DOHH2 (cell line): ENCODE data around the gene TET1.

ENCODE experiments used
- H3F3A ChIP-seq: fragments of 200-600 bp; sonication (generic), shearing (Covaris generic); 2 replicates; pipeline ENCODE4 v1.6.0; 2016; ENCODE audit warnings: antibody characterized with exemption, mild to moderate bottlenecking; ENCODE audit not compliant: control insufficient read depth, insufficient read depth
- H3K27ac ChIP-seq: fragments of 200-600 bp; sonication (generic); 2 replicates; pipeline ENCODE4 v1.5.1; 2014; ENCODE audit warnings: low read depth, mild to moderate bottlenecking, low read length, moderate library complexity
- H3K27me3 ChIP-seq: fragments of 200-600 bp; sonication (generic); 2 replicates; pipeline ENCODE4 v1.6.1; 2014; ENCODE audit warnings: mild to moderate bottlenecking, low read length, mixed read lengths; ENCODE audit not compliant: control insufficient read depth
- H3K36me3 ChIP-seq: fragments of 200-600 bp; sonication (generic); 2 replicates; pipeline ENCODE4 v1.6.1; 2014; ENCODE audit warnings: mild to moderate bottlenecking, low read length, moderate library complexity, mixed read lengths; ENCODE audit not compliant: control insufficient read depth
- H3K4me1 ChIP-seq: fragments of 200-600 bp; sonication (generic); 2 replicates; pipeline ENCODE4 v1.6.1; 2014; ENCODE audit warnings: mild to moderate bottlenecking, low read length, mixed read lengths; ENCODE audit not compliant: control insufficient read depth
- H3K4me2 ChIP-seq: fragments of 200-600 bp; sonication (generic); 2 replicates; pipeline ENCODE4 v1.6.0; 2014; ENCODE audit warnings: mild to moderate bottlenecking, low read length, moderate library complexity
- H3K4me3 ChIP-seq: fragments of 200-600 bp; sonication (generic); 2 replicates; pipeline ENCODE4 v1.5.1; 2014; ENCODE audit warnings: mild to moderate bottlenecking, low read length, mixed read lengths
- H3K79me2 ChIP-seq: fragments of 200-600 bp; sonication (generic); 2 replicates; pipeline ENCODE4 v1.6.1; 2014; ENCODE audit warnings: mild to moderate bottlenecking, low read length, mixed read lengths; ENCODE audit not compliant: control insufficient read depth
- H3K9me2 ChIP-seq: fragments of 200-600 bp; sonication (generic); replicated peaks from 2 replicates; pipeline ENCODE4 v1.6.1; 2014; ENCODE audit warnings: mild to moderate bottlenecking, low read length, mixed read lengths; ENCODE audit not compliant: control insufficient read depth
- H3K9me3 ChIP-seq: fragments of 200-600 bp; sonication (generic); 2 replicates; pipeline ENCODE4 v1.6.1; 2014; ENCODE audit warnings: antibody characterized with exemption, low read length, mixed read lengths; ENCODE audit not compliant: control insufficient read depth, insufficient read depth
- H4K20me1 ChIP-seq: fragments of 200-600 bp; sonication (generic); 2 replicates; pipeline ENCODE4 v1.6.0; 2014; ENCODE audit warnings: low read depth, mild to moderate bottlenecking, antibody characterized with exemption, low read length, moderate library complexity; ENCODE audit not compliant: control insufficient read depth, insufficient read depth
- CTCF ChIP-seq: fragments of 200-600 bp; sonication (generic); IDR thresholded peaks from one replicate; pipeline ENCODE4 v1.5.1; 2014; ENCODE audit warnings: antibody characterized with exemption, mild to moderate bottlenecking, low read depth, low read length; ENCODE audit not compliant: poor library complexity, severe bottlenecking
- EZH2phosphoT487 ChIP-seq: fragments of 200-600 bp; sonication (generic); IDR thresholded peaks from 2 replicates; pipeline ENCODE4 v1.6.1; 2017; ENCODE audit warnings: borderline replicate concordance, mild to moderate bottlenecking, antibody characterized with exemption, low read length, moderate library complexity, mixed read lengths

The TET1 gene

GRCh38 chr10:68572151-68572550 is 12.0 kb downstream of the TET1 start:
- Histone ChIP-seq H3K27ac (no peak overlapping the region), H3K79me2 (no peaks in the 10 kb centered on the region), H3K27me3 (no peaks in the 10 kb centered on the region), H3K4me3 (no peak overlapping the region), H3K36me3 (no peaks in the 10 kb centered on the region), H3K9me3 (no peaks in the 10 kb centered on the region), H3K4me2 (no peak overlapping the region), H3K9me2 (no peaks in the 10 kb centered on the region), H3K4me1 (no peaks in the 10 kb centered on the region), H4K20me1 (no peaks in the 10 kb centered on the region), H3F3A (no peaks in the 10 kb centered on the region)
- TF ChIP-seq CTCF (no peak), EZH2phosphoT487 (no peak)

GRCh38 chr10:68574051-68574450 is 13.9 kb downstream of the TET1 start:
- no peaks in the 10 kb centered on the region for H3K4me1 ChIP-seq
- H3K79me2 ChIP-seq = no peaks in the 10 kb centered on the region
- H3K27me3 ChIP-seq = no peaks in the 10 kb centered on the region
- H3F3A ChIP-seq = no peaks in the 10 kb centered on the region
- no peaks in the 10 kb centered on the region for H3K9me3 ChIP-seq
- H3K4me2 ChIP-seq = no peak overlapping the region
- no peak overlapping the region for H3K4me3 ChIP-seq
- no peak for TF ChIP-seq CTCF
- TF ChIP-seq EZH2phosphoT487 = no peak
- H4K20me1 ChIP-seq = no peaks in the 10 kb centered on the region
- no peaks in the 10 kb centered on the region for H3K36me3 ChIP-seq
- no peaks in the 10 kb centered on the region for H3K9me2 ChIP-seq
- H3K27ac ChIP-seq = no peak overlapping the region

- H3K27me3 ChIP-seq = no peaks in the 10 kb centered on the region
Observed at GRCh38 chr10:68576118-68576517, 16.0 kb downstream of the TET1 start.

More at GRCh38 chr10:68576118-68576517, 16.0 kb downstream of the TET1 start:
- no peak overlapping the region for H3K4me2 ChIP-seq
- H3F3A ChIP-seq = no peaks in the 10 kb centered on the region
- H3K27ac ChIP-seq = no peak overlapping the region
- no peaks in the 10 kb centered on the region for H3K9me2 ChIP-seq
- no peaks in the 10 kb centered on the region for H3K4me1 ChIP-seq
- H4K20me1 ChIP-seq = no peaks in the 10 kb centered on the region
- H3K9me3 ChIP-seq = no peaks in the 10 kb centered on the region
- no peak overlapping the region for H3K4me3 ChIP-seq
- no peak for TF ChIP-seq EZH2phosphoT487
- TF ChIP-seq CTCF = no peak
- H3K79me2 ChIP-seq = no peaks in the 10 kb centered on the region
- H3K36me3 ChIP-seq = no peaks in the 10 kb centered on the region
